ENCODE measurements around the gene CZIB.

The CZIB gene

DNA sequence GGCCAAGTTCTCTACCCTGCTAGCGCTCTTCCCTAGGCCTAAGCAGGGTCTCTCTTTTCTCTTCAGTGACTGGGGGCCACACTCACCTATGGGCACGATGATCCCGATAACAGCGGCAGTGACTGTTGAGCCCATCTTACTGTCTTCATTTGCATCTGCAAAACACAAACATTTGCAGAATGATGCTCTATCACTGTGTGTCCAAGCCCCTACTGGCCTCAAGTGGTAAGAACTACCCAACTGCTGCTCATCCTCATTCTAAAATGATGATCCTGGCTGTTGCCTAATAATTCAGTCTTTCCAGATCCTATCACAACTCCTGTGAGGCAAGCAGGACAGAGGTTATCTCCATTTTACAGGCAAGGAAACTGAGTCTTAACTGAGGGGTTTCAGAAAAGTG is 34.6 kb upstream of the CZIB start:
- TF ChIP-seq, protein P1, sequence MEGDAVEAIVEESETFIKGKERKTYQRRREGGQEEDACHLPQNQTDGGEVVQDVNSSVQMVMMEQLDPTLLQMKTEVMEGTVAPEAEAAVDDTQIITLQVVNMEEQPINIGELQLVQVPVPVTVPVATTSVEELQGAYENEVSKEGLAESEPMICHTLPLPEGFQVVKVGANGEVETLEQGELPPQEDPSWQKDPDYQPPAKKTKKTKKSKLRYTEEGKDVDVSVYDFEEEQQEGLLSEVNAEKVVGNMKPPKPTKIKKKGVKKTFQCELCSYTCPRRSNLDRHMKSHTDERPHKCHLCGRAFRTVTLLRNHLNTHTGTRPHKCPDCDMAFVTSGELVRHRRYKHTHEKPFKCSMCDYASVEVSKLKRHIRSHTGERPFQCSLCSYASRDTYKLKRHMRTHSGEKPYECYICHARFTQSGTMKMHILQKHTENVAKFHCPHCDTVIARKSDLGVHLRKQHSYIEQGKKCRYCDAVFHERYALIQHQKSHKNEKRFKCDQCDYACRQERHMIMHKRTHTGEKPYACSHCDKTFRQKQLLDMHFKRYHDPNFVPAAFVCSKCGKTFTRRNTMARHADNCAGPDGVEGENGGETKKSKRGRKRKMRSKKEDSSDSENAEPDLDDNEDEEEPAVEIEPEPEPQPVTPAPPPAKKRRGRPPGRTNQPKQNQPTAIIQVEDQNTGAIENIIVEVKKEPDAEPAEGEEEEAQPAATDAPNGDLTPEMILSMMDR (conservative IDR thresholded peaks at IDR 0.05; ENCODE audit: control insufficient read depth, insufficient read depth, low read depth, low read length): peak; percentile 15
- no peak overlapping the region for H3K4me3 ChIP-seq (ENCODE audit: control insufficient read depth, low read depth, low read length)
- no peak for DNase-seq (ENCODE audit: low read depth)

DNA sequence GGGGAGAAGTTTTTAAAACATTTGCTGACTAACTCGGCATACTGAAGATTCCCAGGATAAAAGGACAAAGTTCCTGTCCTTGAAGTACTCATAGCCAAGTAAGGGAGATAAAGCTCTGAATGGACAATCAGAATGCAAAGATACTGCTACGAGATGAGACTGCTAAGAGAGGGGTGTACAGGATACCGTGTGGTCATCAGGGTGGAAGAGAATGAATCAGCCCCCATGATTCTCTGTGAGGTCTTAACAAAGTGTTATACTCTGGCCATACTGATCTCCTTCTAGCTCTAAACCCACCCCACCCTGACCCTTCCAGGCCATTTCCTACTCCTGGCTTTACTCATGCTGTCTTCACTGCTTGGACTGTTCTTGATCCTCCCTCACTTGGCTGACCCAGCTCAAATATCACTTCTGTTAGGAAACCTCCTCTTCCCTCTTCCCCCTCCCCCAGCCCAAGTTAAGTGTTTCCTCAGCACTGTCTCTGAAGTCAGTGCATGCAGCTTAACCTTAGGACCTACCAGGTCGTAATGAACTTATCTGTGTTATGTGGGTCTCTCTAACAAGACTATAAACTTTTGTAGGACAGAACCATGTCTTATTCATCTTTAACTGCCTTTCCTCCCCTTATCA is 33.7 kb upstream of the CZIB start:
- TF ChIP-seq, protein P1 (conservative IDR thresholded peaks at IDR 0.05; ENCODE audit: control insufficient read depth, insufficient read depth, low read depth, low read length): no peak
- no peak overlapping the region for H3K4me3 ChIP-seq (ENCODE audit: control insufficient read depth, low read depth, low read length)
- peak; percentile 46 for DNase-seq (ENCODE audit: low read depth)

DNA sequence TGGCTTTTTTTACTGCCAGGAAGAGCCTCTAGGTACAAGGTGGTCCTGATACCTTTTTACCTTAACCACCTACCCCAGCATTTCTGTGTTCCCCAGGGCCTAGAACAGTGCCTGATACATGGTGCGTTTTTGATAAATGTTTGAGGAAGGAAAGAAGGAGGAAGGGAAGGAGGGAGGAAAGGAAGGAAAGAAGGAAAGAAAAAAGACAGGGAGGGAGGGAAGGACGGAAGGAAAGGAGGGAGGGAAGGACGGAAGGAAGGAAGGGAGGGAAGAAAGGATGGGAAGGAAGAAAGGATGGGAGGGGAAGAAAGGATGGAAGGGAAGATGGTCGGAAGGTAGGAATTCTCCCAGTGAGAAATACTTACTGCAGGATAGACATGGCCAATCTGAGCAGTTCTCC is 29.9 kb upstream of the CZIB start:
- TF ChIP-seq, protein P1 (conservative IDR thresholded peaks at IDR 0.05; ENCODE audit: control insufficient read depth, insufficient read depth, low read depth, low read length): no peak
- H3K4me3 ChIP-seq (ENCODE audit: control insufficient read depth, low read depth, low read length): no peak overlapping the region
- DNase-seq (ENCODE audit: low read depth): no peak

DNA sequence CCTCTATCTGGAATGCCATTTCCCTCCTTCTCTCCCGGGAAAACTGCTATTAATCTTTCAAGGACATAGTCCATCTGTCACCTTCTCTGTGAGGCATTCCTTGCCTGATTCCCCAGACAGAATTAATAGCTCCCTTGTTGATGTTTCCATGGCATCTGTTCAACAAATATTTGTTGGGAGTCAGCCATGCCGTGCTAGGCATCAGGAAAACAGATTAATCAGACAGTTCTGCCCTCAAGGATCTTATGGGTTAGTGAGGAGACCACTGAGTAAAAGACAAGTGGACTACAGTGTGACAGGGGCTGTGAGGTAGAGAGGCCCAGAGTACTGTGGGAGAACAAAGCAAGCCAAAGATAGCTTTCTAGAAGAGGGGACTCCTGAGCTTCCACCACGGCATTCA is 29.3 kb upstream of the CZIB start:
- DNase-seq (ENCODE audit: low read depth): no peak
- no peak overlapping the region for H3K4me3 ChIP-seq (ENCODE audit: control insufficient read depth, low read depth, low read length)
- TF ChIP-seq, protein P1 (conservative IDR thresholded peaks at IDR 0.05; ENCODE audit: control insufficient read depth, insufficient read depth, low read depth, low read length): no peak

- TF ChIP-seq, protein P1 (conservative IDR thresholded peaks at IDR 0.05; ENCODE audit: control insufficient read depth, insufficient read depth, low read depth, low read length): no peak
- peak; percentile 24 for DNase-seq (ENCODE audit: low read depth)
Observed at GRCh38 chr1:53246261-53247134, 26.1 kb upstream of the CZIB start.

DNA sequence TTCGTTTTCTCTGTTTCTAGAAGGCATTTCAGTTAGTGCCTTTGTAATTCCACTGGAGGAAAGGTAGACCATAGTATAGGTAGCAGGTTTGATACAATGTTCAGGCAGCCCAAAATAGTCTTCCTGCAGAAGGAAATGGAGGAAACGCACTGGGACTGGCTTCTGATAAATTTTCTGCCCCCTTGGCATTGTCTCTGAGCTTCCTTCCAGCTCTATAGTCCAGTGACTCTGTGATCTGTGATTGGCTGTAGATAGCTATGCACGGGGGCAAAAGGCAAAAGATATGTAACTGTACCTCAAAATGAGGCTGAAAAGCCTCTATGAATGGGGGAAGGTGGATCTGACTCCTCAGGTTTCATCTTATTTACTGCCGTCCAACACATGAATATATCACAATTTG is 23.7 kb upstream of the CZIB start:
- H3K4me3 ChIP-seq (ENCODE audit: control insufficient read depth, low read depth, low read length): no peak overlapping the region
- DNase-seq (ENCODE audit: low read depth): no peak
- TF ChIP-seq, protein P1 (conservative IDR thresholded peaks at IDR 0.05; ENCODE audit: control insufficient read depth, insufficient read depth, low read depth, low read length): no peak

More at GRCh38 chr1:53246261-53247134, 26.1 kb upstream of the CZIB start:
- no peak overlapping the region for H3K4me3 ChIP-seq (ENCODE audit: control insufficient read depth, low read depth, low read length)

All from fibroblast of mammary gland (primary cell).